ENCODE results near the gene OR52H1. TPM values are rescaled to one million over a fixed set of nuclear protein-coding genes. Genes with fewer than 3 reads are reported as not detected.
A peak's percentile ranks its signal among the peaks of the same experiment; 100 is the strongest.
"Not testable (repeated sequence)": the region's sequence is repeated elsewhere in the genome, so short reads cannot be mapped to it uniquely, and the experiment has no call there.

The OR52H1 gene
- not detected in 2 replicates for total RNA-seq

GRCh38 chr11:5548440-5548839 is at the start of gene OR52H1:
OR52H1 (minus strand) TSS chr11:5548540; CDS start chr11:5545505, 3,035 bp downstream.
- Mint-ChIP-seq H3K9me3 (no peaks in the 10 kb centered on the region), H3K36me3 (ENCODE audit: low read depth) (no peaks in the 10 kb centered on the region), H3K27ac (no peak within 1 kb of the TSS), H3K27me3 (ENCODE audit: insufficient read depth) (peaks cover 2% of the 10 kb centered on the region), H3K4me1 (ENCODE audit: low read depth) (no peaks in the 10 kb centered on the region), H3K4me3 (no peak within 1 kb of the TSS)
- intact Hi-C loops (cut with micrococcal nuclease): no loop called here
- DNase-seq (ENCODE audit: low spot score): no peak

- intact Hi-C loops (cut with micrococcal nuclease): loop anchor here (10.0 kb wide), 1 partner anchor 757 kb away; no protein-coding TSS in a partner anchor
- no peaks in the 10 kb centered on the region for H3K9me3 Mint-ChIP-seq
- no peak for DNase-seq (ENCODE audit: low spot score)
- no peak overlapping the region for H3K27ac Mint-ChIP-seq
- H3K4me1 Mint-ChIP-seq (ENCODE audit: low read depth): peaks cover 11% of the 10 kb centered on the region
- H3K27me3 Mint-ChIP-seq (ENCODE audit: insufficient read depth): no peaks in the 10 kb centered on the region
- H3K4me3 Mint-ChIP-seq: no peak overlapping the region
- H3K36me3 Mint-ChIP-seq (ENCODE audit: low read depth): no peaks in the 10 kb centered on the region
Measured at GRCh38 chr11:5597953-5598352, 49.6 kb upstream of the OR52H1 start.

- Mint-ChIP-seq H3K4me3 (peak within 1 kb of the TSS; percentile 65), H3K4me1 (ENCODE audit: low read depth) (peaks cover 11% of the 10 kb centered on the region), H3K27ac (no peak within 1 kb of the TSS), H3K36me3 (ENCODE audit: low read depth) (no peaks in the 10 kb centered on the region), H3K9me3 (no peaks in the 10 kb centered on the region), H3K27me3 (ENCODE audit: insufficient read depth) (no peaks in the 10 kb centered on the region)
- intact Hi-C loops (cut with micrococcal nuclease): loop anchor here (10.0 kb wide), 1 partner anchor 758 kb away; no protein-coding TSS in a partner anchor
- no peak for DNase-seq (ENCODE audit: low spot score)
Measured at GRCh38 chr11:5596607-5597201, 48.4 kb upstream of the OR52H1 start, which contains the start of gene TRIM6. TRIM6 (plus strand) TSS chr11:5596637; CDS start chr11:5596898, 261 bp downstream.

- H3K27ac Mint-ChIP-seq: no peak overlapping the region
- peaks cover 4% of the 10 kb centered on the region for H3K9me3 Mint-ChIP-seq
- DNase-seq (ENCODE audit: low spot score): no peak
- no peaks in the 10 kb centered on the region for H3K27me3 Mint-ChIP-seq (ENCODE audit: insufficient read depth)
- no peak overlapping the region for H3K4me3 Mint-ChIP-seq
- H3K4me1 Mint-ChIP-seq (ENCODE audit: low read depth): peaks cover 11% of the 10 kb centered on the region
- intact Hi-C loops (cut with micrococcal nuclease): loop anchor here (10.0 kb wide), 1 partner anchor 762 kb away; no protein-coding TSS in a partner anchor
- no peaks in the 10 kb centered on the region for H3K36me3 Mint-ChIP-seq (ENCODE audit: low read depth)
Measured at GRCh38 chr11:5593146-5593545, 44.8 kb upstream of the OR52H1 start.

DNA sequence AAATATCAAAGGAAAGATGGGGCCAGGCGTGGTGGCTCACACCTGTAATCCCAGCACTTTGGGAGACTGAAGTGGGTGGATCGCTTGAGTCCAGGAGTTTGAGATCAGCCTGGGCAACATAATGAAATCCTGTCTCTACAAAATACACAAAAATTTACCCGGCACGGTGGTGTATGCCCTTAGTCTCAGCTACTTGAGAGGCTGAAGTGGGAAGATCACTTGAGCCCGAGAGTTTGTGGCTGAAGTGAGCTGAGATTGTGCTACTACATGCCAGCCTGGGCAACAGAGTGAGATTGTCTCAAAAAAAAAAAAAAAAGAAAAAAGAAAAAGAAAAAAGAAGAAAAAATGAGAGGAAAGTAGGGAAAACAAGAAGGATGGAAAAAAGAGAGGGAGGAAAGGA is 44.3 kb upstream of the OR52H1 start:
- H3K4me3 Mint-ChIP-seq: no peak overlapping the region
- no peaks in the 10 kb centered on the region for H3K27me3 Mint-ChIP-seq (ENCODE audit: insufficient read depth)
- no peaks in the 10 kb centered on the region for H3K36me3 Mint-ChIP-seq (ENCODE audit: low read depth)
- H3K4me1 Mint-ChIP-seq (ENCODE audit: low read depth): peaks cover 11% of the 10 kb centered on the region
- H3K27ac Mint-ChIP-seq: no peak overlapping the region
- intact Hi-C loops (cut with micrococcal nuclease): loop anchor here (10.0 kb wide), 1 partner anchor 762 kb away; no protein-coding TSS in a partner anchor
- H3K9me3 Mint-ChIP-seq: peaks cover 4% of the 10 kb centered on the region
- DNase-seq (ENCODE audit: low spot score): no peak

DNA sequence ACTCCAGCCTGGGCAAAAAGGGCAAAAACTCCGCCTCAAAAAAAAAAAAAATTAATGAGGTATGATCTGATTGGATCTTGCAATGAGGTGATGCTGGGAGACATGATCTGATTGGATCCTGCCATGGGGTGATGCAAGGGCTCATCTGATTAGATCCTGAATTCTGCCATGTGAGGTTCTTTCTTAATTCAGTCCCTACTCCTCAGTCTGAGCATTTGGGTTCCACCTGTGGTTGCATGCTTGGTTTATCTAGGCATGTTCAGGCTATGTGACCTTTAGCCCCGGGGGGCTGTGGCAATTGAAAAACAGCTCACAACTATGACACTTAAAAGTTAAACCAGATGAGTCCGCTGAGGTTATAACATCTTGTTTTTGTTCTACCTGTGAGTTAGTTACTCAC is 43.3 kb upstream of the OR52H1 start:
- intact Hi-C loops (cut with micrococcal nuclease): loop anchor here (10.0 kb wide), 1 partner anchor 763 kb away; no protein-coding TSS in a partner anchor
- Mint-ChIP-seq H3K27ac (no peak overlapping the region), H3K9me3 (peaks cover 4% of the 10 kb centered on the region), H3K4me1 (ENCODE audit: low read depth) (peaks cover 1% of the 10 kb centered on the region), H3K4me3 (no peak overlapping the region), H3K27me3 (ENCODE audit: insufficient read depth) (peaks cover under 1% of the 10 kb centered on the region), H3K36me3 (ENCODE audit: low read depth) (no peaks in the 10 kb centered on the region)
- no peak for DNase-seq (ENCODE audit: low spot score)

DNA sequence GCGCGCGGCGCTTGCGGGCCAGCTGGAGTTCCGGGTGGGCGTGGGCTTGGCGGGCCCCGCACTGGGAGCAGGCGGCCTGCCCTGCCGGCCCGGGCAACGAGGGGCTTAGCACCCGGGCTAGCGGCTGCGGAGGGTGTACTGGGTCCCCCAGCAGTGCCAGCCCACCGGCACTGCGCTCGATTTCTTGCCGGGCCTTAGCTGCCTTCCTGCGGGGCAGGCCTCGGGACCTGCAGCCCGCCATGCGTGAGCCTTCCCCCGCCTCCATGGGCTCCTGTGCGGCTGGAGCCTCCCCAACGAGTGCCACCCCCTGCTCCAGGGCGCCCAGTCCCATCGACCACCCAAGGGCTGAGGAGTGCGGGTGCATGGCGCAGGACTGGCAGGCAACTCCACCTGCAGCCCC is 41.6 kb upstream of the OR52H1 start:
- H3K9me3 Mint-ChIP-seq; H3K27me3 Mint-ChIP-seq (ENCODE audit: insufficient read depth); DNase-seq (ENCODE audit: low spot score); H3K36me3 Mint-ChIP-seq (ENCODE audit: low read depth); H3K4me3 Mint-ChIP-seq; H3K27ac Mint-ChIP-seq; H3K4me1 Mint-ChIP-seq (ENCODE audit: low read depth): not testable (repeated sequence)
- intact Hi-C loops (cut with micrococcal nuclease): loop anchor here (10.0 kb wide), 1 partner anchor 765 kb away; no protein-coding TSS in a partner anchor

DNA sequence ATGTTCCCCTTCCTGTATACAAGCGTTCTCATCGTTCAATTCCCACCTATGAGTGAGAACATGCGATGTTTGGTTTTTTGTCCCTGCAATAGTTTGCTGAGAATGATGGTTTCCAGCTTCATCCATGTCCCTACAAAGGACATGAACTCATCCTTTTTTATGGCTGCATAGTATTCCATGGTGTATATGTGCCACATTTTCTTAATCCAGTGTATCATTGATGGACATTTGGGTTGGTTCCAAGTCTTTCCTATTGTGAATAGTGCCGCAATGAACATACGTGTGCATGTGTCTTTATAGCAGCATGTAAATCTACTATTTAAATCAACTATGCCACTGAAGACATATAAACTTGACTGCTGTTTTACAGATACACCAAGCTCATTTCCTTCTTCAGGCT is 36.1 kb upstream of the OR52H1 start:
- H3K27ac Mint-ChIP-seq; H3K9me3 Mint-ChIP-seq; H3K27me3 Mint-ChIP-seq (ENCODE audit: insufficient read depth); intact Hi-C loops (cut with micrococcal nuclease); H3K36me3 Mint-ChIP-seq (ENCODE audit: low read depth); H3K4me3 Mint-ChIP-seq; DNase-seq (ENCODE audit: low spot score); H3K4me1 Mint-ChIP-seq (ENCODE audit: low read depth): not testable (repeated sequence)

DNA sequence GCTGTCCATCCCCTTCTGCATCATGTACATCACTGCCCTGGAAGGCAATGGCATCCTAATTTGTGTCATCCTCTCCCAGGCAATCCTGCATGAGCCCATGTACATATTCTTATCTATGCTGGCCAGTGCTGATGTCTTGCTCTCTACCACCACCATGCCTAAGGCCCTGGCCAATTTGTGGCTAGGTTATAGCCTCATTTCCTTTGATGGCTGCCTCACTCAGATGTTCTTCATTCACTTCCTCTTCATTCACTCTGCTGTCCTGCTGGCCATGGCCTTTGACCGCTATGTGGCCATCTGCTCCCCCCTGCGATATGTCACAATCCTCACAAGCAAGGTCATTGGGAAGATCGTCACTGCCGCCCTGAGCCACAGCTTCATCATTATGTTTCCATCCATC is 32.7 kb upstream of the OR52H1 start:
- no peaks in the 10 kb centered on the region for H3K36me3 Mint-ChIP-seq (ENCODE audit: low read depth)
- H3K27ac Mint-ChIP-seq: no peak overlapping the region
- DNase-seq (ENCODE audit: low spot score): no peak
- H3K27me3 Mint-ChIP-seq (ENCODE audit: insufficient read depth): no peaks in the 10 kb centered on the region
- intact Hi-C loops (cut with micrococcal nuclease): no loop called here
- H3K9me3 Mint-ChIP-seq: no peaks in the 10 kb centered on the region
- no peak overlapping the region for H3K4me3 Mint-ChIP-seq
- no peaks in the 10 kb centered on the region for H3K4me1 Mint-ChIP-seq (ENCODE audit: low read depth)

DNA sequence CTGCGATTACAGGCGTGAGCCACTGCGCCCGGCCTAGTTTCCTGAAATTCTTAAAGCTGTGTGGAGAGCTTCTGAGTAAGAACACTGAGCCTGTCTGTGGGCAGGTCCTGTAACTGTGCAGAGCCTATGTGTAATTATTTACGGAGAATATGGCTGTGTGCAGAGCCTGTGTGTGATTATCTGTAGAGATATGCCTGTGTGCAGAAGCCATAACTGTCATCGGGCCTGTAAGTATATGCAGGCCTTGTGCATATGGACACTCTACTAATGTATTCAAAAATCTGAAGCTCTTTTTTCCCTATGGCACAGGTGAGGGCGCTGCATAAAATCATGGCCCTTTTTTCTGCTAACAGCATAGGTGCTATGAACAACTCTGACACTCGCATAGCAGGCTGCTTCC is 32.2 kb upstream of the OR52H1 start, which contains the start of gene OR52B6:
Gene OR52B6 (plus strand): TSS at position 301 of the 400 bp plus-strand sequence. CDS start 0 bp downstream, at position 301.
- intact Hi-C loops (cut with micrococcal nuclease): no loop called here
- no peaks in the 10 kb centered on the region for H3K9me3 Mint-ChIP-seq
- no peak within 1 kb of the TSS for H3K27ac Mint-ChIP-seq
- no peak within 1 kb of the TSS for H3K4me3 Mint-ChIP-seq
- H3K4me1 Mint-ChIP-seq (ENCODE audit: low read depth): no peaks in the 10 kb centered on the region
- H3K36me3 Mint-ChIP-seq (ENCODE audit: low read depth): no peaks in the 10 kb centered on the region
- H3K27me3 Mint-ChIP-seq (ENCODE audit: insufficient read depth): no peaks in the 10 kb centered on the region
- no peak for DNase-seq (ENCODE audit: low spot score)

- Mint-ChIP-seq H3K9me3 (no peaks in the 10 kb centered on the region), H3K27ac (no peak overlapping the region), H3K27me3 (ENCODE audit: insufficient read depth) (no peaks in the 10 kb centered on the region), H3K36me3 (ENCODE audit: low read depth) (no peaks in the 10 kb centered on the region), H3K4me3 (no peak overlapping the region), H3K4me1 (ENCODE audit: low read depth) (no peaks in the 10 kb centered on the region)
- intact Hi-C loops (cut with micrococcal nuclease): no loop called here
- DNase-seq (ENCODE audit: low spot score): no peak
Measured at GRCh38 chr11:5577101-5577500, 28.8 kb upstream of the OR52H1 start.

GRCh38 chr11:5575152-5575551 is 26.8 kb upstream of the OR52H1 start:
- no peaks in the 10 kb centered on the region for H3K9me3 Mint-ChIP-seq
- H3K36me3 Mint-ChIP-seq (ENCODE audit: low read depth): no peaks in the 10 kb centered on the region
- H3K27ac Mint-ChIP-seq: no peak overlapping the region

GRCh38 chr11:5574654-5575053 is 26.3 kb upstream of the OR52H1 start:
- Mint-ChIP-seq H3K27me3 (ENCODE audit: insufficient read depth) (peaks cover 2% of the 10 kb centered on the region), H3K36me3 (ENCODE audit: low read depth) (no peaks in the 10 kb centered on the region), H3K9me3 (no peaks in the 10 kb centered on the region), H3K4me3 (no peak overlapping the region), H3K27ac (no peak overlapping the region), H3K4me1 (ENCODE audit: low read depth) (no peaks in the 10 kb centered on the region)
- no peak for DNase-seq (ENCODE audit: low spot score)
- intact Hi-C loops (cut with micrococcal nuclease): no loop called here

More at GRCh38 chr11:5575152-5575551, 26.8 kb upstream of the OR52H1 start:
- no peak for DNase-seq (ENCODE audit: low spot score)
- no peak overlapping the region for H3K4me3 Mint-ChIP-seq
- intact Hi-C loops (cut with micrococcal nuclease): no loop called here
- H3K27me3 Mint-ChIP-seq (ENCODE audit: insufficient read depth): peaks cover 2% of the 10 kb centered on the region
- H3K4me1 Mint-ChIP-seq (ENCODE audit: low read depth): no peaks in the 10 kb centered on the region

All from activated T-helper 1 cell treated with anti-CD3 and anti-CD28 coated beads, Interleukin-12 subunit alpha, Interleukin-12 subunit beta, Interleukin-2, Interleukin-4 antibody, amounts not matched to agents 30 ng/mL and 10 ng/mL and 1 ng/mL, durations not matched to agents 14 hours and 24 hours and 36 hours (primary cell).